GM19099 (cell line): ENCODE measurements around the gene RAP2B.

Experiments
- POLR2A ChIP-seq: IDR thresholded peaks from 3 replicates; pipeline ENCODE4 v1.6.1; 2011; ENCODE audit warnings: low read depth; ENCODE audit not compliant: insufficient read length; ENCODE audit errors: extremely low read depth

The RAP2B gene

DNA sequence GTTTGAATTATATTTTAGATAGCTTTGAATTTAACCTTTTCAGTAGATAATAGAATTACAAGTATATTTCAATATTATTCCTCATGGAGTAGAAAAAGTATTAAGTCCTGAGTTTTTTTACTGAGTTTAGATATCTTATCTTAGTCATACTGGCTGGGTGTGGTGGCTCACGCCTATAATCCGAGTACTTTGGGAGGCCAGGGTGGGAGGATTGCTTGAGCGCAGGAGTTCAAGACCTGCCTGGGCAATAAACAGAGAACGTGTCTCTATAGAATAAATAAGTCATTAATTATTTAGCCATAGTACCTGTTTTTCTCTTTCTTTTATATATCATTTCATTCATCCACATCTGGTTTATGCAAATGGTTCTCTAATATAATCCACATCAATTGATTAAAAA, 9.9 kb downstream of the RAP2B start:
- TF ChIP-seq POLR2A, result no peak

DNA sequence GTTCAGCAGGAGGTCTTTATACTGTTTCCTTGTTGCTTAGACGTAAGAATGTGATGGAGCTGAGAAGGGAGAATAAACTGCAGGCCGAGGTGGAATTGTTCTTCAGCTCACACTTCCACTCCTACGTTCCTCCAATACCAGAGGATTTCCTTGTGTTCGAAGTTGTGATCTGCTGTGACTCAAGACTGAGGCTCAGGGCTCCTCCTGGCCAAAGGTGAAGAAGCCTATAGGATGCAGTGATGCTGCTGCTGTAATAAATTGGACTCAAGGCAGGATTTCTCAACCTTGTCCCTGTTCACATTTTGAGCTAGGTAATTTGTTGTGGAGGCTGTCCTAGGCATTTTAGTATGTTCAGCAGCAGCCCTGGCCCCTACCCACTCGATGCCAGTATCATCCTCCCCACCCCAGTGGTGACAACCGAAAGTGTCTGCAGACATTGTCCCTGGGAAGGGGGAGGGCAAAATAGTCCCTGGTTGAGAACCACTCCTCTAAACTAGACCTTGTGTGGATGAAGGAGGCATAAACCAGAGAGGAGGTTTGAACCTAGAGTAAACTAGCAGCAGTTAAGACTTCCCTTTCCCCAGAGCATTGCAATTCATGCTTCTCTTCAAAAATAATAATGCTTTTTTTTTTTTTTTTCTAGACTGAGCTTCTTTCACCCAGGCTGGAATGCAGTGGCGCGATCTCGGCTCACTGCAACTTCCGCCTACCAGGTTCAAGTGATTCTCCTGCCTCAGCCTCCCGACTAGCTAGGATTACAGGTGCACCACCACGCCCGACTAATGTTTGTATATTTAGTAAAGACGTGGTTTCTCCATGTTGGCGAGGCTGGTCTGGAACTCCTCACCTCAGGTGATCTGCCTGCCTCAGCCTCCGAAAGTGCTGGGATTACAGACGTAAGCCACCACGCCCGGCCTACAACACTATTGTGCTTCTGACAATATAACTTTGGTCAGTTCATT, 11.1 kb downstream of the RAP2B start:
- TF ChIP-seq POLR2A, result no peak

DNA sequence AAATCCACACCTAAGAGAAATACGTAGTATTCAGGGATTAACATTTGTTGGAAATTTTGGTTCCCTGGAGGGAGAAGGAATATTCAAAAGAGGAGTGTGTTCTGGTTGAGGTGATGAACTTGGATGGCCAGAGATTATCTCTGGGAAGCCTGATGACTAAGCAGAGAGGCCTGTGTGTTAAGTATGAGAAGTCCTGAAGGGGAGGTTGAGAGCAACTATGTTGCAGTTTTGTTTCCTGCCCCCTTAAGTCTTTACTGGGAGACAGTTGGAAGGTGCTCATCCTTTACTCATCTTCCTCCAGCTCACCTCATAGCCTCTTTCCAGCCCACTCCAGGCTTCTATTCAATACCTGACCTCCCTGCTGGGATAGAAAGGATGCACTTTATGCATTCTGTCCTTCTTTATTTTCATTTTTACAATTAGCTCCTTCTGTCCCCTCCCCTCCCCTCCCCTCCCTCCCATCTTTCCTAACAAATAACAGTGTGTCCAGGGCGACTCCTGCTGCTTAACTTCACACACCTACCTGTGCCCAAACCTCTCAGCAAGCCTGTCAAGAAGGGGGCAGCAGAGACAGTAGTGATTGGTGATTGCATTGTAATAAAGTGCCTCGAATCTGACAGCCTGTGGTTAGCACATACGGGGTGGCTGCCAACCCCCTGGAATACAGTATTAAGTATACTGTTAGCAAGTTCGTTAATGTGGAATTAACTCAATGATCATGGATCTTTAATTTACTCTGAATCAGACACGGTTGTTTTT, 11.9 kb downstream of the RAP2B start:
- TF ChIP-seq POLR2A, result no peak

DNA sequence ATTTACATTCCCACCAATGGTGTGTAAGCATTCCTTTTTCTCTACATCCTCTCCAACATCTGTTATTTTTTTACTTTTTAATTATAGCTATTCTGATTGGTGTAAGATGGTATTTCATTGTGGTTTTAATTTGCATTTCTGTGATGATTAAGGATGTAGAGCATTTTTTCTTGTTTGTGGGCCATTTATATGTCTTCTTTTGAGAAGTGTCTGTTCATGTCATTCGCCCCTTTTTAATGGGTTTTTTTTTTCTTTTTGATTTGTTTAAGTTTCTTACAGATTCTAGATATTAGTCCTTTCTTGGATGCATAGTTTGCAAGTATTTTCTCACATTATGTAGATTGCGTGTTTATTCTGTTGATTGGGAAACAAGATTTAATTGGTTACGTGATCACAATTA, 14.2 kb downstream of the RAP2B start:
- no peak for TF ChIP-seq POLR2A

DNA sequence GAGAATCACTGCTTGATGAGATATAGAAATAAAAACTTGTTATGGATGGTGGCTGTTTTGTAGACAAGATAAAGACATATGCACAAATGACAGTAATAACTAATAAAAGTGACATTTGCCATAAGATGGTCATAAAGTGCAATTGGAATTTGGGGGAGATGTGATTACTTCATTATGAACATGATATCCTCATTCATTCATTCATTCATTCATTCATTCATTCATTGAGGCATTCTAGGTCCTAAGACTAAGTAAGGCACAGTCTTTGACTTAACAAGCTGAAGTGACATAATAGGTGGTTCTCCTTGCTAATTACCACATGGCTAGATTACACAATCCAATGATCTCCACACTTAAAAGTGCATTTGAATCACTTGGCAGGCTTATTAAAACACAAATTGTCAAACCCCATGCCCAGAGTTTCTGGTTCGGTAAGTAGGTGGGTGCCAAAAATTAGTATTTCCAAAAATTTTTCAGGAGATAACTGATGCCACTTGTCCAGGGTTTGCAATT, 18.9 kb downstream of the RAP2B start:
- TF ChIP-seq POLR2A, result no peak

DNA sequence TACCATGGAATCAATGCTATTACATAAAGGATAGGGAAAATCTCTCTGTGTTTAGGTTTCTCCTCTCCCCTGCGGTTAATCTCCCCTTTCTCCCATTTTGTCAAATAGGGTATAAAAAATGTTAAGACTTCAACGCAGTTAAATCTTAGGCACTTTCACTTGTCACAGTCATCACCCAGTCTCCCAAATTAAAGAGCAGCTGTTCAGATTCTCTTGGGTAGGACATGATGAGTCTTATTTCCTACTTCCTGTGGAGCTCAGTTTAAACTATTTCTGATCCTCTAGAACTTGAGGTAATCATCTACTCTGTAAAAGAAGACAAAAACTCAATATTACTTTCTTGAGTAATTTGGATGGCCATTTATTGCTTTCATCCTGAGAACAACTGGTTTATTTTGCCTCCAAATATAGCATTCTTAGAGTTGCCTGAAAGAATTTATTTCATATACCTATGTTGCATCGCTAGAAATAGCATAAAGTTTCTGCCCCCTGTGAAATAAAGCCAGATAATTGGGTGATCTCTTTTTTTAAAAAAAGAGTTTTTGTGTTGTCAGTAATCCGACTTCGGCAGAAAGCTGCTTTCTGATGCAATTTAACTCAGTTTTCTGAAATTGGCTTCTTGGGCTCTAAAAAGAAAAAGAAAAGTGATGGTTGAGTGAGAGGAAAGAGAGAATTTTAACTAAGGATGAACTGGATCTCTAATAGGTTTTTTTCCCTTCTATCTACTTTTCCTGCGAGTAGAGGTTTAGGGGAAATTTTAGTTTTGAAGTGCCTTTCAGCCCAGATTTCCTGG, 20.7 kb downstream of the RAP2B start:
- TF ChIP-seq POLR2A, result no peak

DNA sequence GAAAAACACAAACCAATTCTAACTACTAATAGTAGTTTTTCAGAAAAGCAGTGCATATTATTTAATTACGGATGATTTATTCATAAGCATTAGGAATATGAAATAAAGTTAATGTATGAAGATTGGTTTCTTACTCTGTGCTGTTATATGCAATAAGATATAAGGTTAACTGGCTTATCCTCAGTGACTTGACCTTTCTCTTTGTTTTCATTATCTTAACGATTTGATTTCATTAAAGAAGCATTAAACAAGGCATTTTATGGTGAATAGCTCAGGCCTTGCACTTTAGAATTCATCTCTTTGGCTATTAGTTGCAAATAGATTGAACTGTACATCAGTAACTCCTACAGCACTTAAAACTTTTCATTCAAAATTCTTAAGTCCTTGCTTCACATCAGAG, 28.9 kb downstream of the RAP2B start:
- TF ChIP-seq POLR2A, result no peak

DNA sequence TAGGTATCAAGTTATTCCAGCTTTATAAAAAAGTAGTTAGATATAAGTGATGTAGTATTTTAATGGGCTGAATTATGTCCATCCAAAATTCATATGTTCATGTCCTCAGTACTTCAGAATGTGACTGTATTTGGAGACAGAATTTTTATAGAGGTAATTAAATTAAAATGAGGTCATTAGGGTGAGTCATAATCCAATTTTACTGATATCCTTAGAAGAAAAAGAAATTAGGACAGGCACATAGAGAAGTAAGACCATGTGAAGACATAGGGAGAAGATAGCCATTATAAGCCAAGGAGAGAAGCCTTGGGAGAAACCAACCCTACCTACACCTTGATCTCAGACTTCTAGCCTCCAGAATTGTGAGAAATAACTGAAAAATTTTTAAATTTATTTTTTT, 30.3 kb downstream of the RAP2B start:
- TF ChIP-seq POLR2A, result no peak

DNA sequence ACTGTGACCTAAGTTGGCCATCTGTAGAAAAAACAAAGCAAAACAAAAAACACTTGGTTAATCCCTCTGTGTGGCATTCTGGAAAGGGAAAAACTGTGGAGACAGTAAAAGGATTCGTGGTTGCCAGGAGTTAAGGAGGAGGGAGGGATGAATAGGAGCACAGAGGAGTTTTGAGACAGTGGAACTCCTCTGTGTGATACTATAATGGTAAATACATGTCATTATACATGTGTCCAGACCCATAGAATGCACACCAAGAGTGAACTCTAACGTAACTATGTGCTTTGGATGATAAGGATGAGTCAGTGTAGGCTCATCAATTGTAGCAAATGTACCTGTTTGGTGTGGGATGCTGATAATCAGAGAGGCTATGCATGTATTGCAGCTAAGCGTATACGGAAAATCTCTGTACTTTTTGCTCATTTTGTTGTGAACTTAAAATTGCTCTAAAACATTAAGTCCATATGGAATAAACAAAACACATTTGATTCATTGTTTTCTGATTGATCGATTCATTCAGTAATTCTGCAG, 33.4 kb downstream of the RAP2B start:
- no peak for TF ChIP-seq POLR2A

DNA sequence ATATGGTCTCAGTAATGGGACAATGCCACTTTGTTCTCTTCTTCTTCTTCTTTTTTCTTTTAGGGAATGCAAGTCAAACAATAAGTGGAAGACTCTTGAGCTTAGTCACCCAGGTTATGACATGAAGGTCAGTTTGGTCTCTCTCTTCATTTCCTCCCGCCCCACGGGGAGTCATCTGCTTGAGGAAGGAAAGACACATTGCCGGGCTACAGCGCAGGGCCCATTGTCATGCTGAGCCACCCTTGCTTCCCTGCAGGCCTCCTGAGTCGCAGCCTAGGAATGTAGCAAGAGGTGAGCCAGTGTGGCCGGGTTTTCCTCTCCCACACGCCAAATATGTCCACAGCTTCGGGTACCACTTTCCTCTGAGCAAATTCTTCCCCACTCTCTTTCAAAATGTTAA, 47.6 kb downstream of the RAP2B start:
- no peak for TF ChIP-seq POLR2A

DNA sequence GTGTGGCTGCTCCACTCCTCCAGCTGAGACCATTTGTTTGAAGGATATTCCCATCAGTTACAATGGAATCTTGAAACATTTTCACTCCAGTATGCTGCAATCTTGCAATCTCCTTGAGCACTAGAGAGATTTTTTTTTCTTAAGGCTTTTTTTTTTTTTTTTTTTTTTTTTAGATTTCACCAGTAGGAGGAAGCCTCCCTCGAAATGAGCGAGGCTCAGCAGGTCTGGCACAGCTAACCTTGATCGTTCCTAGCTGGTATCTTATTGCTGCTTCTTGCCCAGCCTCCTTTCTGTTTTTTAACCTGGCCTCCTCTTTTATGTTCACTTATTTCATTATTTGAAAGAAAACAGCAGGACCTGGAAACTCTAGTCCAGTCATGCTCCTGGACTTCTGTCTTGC, 48.1 kb downstream of the RAP2B start:
- TF ChIP-seq POLR2A, result no peak

DNA sequence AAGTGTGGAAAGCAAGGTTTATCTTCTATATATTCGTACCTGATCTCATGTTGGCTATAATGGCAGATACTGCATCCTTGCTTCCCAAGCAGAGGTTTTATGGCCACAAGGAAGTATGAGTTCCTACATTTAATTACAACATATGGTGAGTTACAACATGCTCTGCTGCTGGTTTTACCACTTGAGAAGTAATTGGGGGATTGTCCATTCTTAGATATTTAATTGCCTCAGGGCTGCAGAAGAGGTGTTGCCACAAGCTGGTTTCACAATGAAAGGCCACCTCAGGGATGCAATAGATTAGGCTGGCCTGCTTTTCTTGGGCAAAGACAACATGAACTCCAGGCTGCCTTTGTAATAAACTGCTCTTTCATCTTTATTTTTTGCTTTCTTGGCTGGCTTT, 48.6 kb downstream of the RAP2B start:
- TF ChIP-seq POLR2A, result no peak

DNA sequence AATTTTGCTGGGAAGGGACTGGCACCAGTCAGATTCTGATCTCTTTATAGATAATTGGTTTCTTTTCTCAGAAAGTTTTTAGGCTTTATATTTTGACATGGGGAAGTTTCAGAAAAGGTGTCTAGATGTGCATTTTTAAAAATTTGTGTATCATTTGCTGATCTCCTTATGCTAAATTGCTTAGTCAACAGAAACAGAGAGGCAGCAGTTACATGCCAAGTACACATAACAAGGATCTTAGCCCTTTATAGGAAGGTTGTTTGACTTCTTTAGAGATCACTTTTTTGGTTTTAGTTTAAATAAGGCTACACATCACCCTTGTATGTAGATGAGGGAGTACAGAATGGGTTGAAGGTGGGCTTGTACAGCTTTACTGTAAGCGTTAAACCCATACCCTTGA, 53.5 kb downstream of the RAP2B start:
- TF ChIP-seq POLR2A, result no peak

DNA sequence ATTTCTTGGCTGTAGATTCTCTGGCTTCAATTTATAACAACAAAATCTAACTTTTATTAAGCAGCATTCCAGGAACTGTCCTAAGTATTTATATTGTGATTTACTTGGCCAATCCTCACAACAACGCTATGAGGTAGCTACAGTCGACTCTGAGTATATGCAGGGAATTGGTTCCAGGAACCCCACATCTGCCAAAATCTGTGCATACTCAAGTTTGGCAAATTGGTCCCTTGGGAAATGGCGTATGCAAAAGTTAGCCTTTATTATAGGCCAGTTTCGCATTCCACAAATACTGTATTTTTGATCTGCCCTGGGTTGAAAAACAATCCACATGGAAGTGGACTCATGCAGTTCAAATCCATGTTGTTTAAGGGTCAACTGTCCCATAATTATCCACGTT, 53.9 kb downstream of the RAP2B start:
- TF ChIP-seq POLR2A, result no peak

DNA sequence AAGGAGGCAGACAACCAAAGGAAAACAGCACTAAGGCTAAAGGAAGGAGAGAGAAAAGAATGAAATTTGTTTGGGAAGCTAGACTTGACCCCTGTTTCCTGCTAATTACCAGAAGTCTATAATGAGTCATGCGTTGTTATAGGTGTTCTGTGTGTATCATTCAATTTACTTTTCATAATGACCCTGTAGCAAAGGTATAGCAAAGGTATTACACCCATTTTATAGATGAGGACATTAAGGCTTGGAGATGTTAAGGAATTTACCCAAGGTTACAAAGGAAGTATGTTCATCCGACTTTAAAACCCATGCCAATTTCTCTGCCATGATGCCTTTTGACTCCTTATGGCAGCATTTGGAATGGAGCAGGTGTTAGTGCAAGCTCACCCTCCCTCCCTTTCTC, 54.9 kb downstream of the RAP2B start:
- TF ChIP-seq POLR2A, result no peak
